IgD-negative memory B cell (primary cell): ENCODE measurements around the gene SLC10A3. TPM values are rescaled to one million over a fixed set of nuclear protein-coding genes. Genes with fewer than 3 reads are reported as not detected.

Source experiments
- H3K27ac Mint-ChIP-seq, 3 donors: one replicate each; pipeline ENCODE4 v1.8.0; 2020 to 2022; ENCODE audit warnings: mild to moderate bottlenecking in 3 of 3, mixed read lengths in 3 of 3, moderate library complexity in 1 of 3
- H3K27me3 Mint-ChIP-seq: one replicate; pipeline ENCODE4 v1.8.0; 2021; ENCODE audit warnings: mixed read lengths
- H3K36me3 Mint-ChIP-seq: one replicate; pipeline ENCODE4 v1.8.0; 2020; ENCODE audit warnings: mild to moderate bottlenecking, mixed read lengths
- H3K4me1 Mint-ChIP-seq, 3 donors: one replicate each; pipeline ENCODE4 v1.8.0; 2020 to 2022; ENCODE audit warnings: mixed read lengths in 3 of 3, mild to moderate bottlenecking in 1 of 3
- H3K4me3 Mint-ChIP-seq, 4 donors: one replicate each; pipeline ENCODE4 v1.8.0; 2020 to 2022; ENCODE audit warnings: mild to moderate bottlenecking in 4 of 4, mixed read lengths in 4 of 4, moderate library complexity in 3 of 4
- H3K9me3 Mint-ChIP-seq, 3 donors: one replicate each; pipeline ENCODE4 v1.8.0; 2020 to 2021; ENCODE audit warnings: mixed read lengths in 3 of 3, mild to moderate bottlenecking in 1 of 3
- polyA plus RNA-seq: library from polyadenylated mRNA; unstranded; fragments of 300-500 nt; fragmentation: Illumina TruSeq; gene quantifications from one replicate; pipeline ENCODE4 v1.2.3, GENCODE V29; 2021

SLC10A3 gene
- 54.9 TPM for polyA plus RNA-seq

- Mint-ChIP-seq H3K9me3 (no peaks in the 10 kb centered on the region), H3K4me1 (peaks cover 5 to 12% (median 9%) of the 10 kb centered on the region in 3 donors), H3K36me3 (no peaks in the 10 kb centered on the region), H3K27me3 (peaks cover 1% of the 10 kb centered on the region), H3K27ac (peak within 1 kb of the TSS; percentile 96 to 97 (median 96)), H3K4me3 (peak within 1 kb of the TSS; percentile 88 to 97 (median 96))
Measured at GRCh38 chrX:154490414-154491083, at the start of gene SLC10A3. Gene SLC10A3, minus strand, starts transcription at chrX:154490629. Its CDS starts 1,689 bp downstream, at chrX:154488940.

GRCh38 chrX:154539077-154539476 is 48.6 kb upstream of the SLC10A3 start:
- Mint-ChIP-seq H3K36me3 (no peaks in the 10 kb centered on the region), H3K27me3 (no peaks in the 10 kb centered on the region), H3K27ac (no peak overlapping the region), H3K4me1 (peaks cover 6 to 16% (median 14%) of the 10 kb centered on the region in 3 donors), H3K9me3 (no peaks in the 10 kb centered on the region), H3K4me3 (no peak overlapping the region)

GRCh38 chrX:154535892-154536291 is 45.5 kb upstream of the SLC10A3 start:
- no peak overlapping the region for H3K27ac Mint-ChIP-seq
- H3K4me1 Mint-ChIP-seq = peaks cover 3 to 6% (median 6%) of the 10 kb centered on the region in 3 donors
- H3K27me3 Mint-ChIP-seq = no peaks in the 10 kb centered on the region

GRCh38 chrX:154534526-154535322 is 44.3 kb upstream of the SLC10A3 start:
- Mint-ChIP-seq H3K4me1 (peaks cover 3 to 6% (median 6%) of the 10 kb centered on the region in 3 donors), H3K27me3 (no peaks in the 10 kb centered on the region)

More at GRCh38 chrX:154535892-154536291, 45.5 kb upstream of the SLC10A3 start:
- Mint-ChIP-seq H3K9me3 (no peaks in the 10 kb centered on the region), H3K4me3 (no peak overlapping the region), H3K36me3 (no peaks in the 10 kb centered on the region)

GRCh38 chrX:154532690-154533089 is 42.3 kb upstream of the SLC10A3 start:
- Mint-ChIP-seq H3K9me3 (no peaks in the 10 kb centered on the region), H3K27ac (no peak overlapping the region), H3K27me3 (no peaks in the 10 kb centered on the region), H3K36me3 (no peaks in the 10 kb centered on the region), H3K4me1 (peaks cover 3 to 6% (median 6%) of the 10 kb centered on the region in 3 donors), H3K4me3 (no peak overlapping the region)

More at GRCh38 chrX:154534526-154535322, 44.3 kb upstream of the SLC10A3 start:
- Mint-ChIP-seq H3K9me3 (no peaks in the 10 kb centered on the region), H3K27ac (peak overlapping the region; percentile 47 to 84 (median 53)), H3K36me3 (no peaks in the 10 kb centered on the region), H3K4me3 (peak overlapping the region in 1 of 4 donors; percentile 21)

- peaks cover 8 to 15% (median 13%) of the 10 kb centered on the region in 3 donors for H3K4me1 Mint-ChIP-seq
- no peaks in the 10 kb centered on the region for H3K9me3 Mint-ChIP-seq
- H3K4me3 Mint-ChIP-seq = no peak overlapping the region
- H3K27ac Mint-ChIP-seq = no peak overlapping the region
- H3K27me3 Mint-ChIP-seq = no peaks in the 10 kb centered on the region
- H3K36me3 Mint-ChIP-seq = no peaks in the 10 kb centered on the region
Measured at GRCh38 chrX:154531626-154532025, 41.2 kb upstream of the SLC10A3 start.

- H3K27me3 Mint-ChIP-seq = peaks cover 3% of the 10 kb centered on the region
- H3K4me3 Mint-ChIP-seq = no peak overlapping the region
- no peaks in the 10 kb centered on the region for H3K36me3 Mint-ChIP-seq
- peaks cover 8 to 16% (median 15%) of the 10 kb centered on the region in 3 donors for H3K4me1 Mint-ChIP-seq
- H3K9me3 Mint-ChIP-seq = no peaks in the 10 kb centered on the region
- H3K27ac Mint-ChIP-seq = no peak overlapping the region
Measured at GRCh38 chrX:154530286-154530685, 39.9 kb upstream of the SLC10A3 start.

- Mint-ChIP-seq H3K9me3 (no peaks in the 10 kb centered on the region), H3K27me3 (peaks cover 3% of the 10 kb centered on the region), H3K4me1 (peaks cover 5 to 11% (median 9%) of the 10 kb centered on the region in 3 donors), H3K4me3 (no peak overlapping the region), H3K27ac (peak overlapping the region in 1 of 3 donors; percentile 59), H3K36me3 (no peaks in the 10 kb centered on the region)
Measured at GRCh38 chrX:154529206-154529612, 38.8 kb upstream of the SLC10A3 start.

- H3K27ac Mint-ChIP-seq = peak overlapping the region in 2 of 3 donors; percentile 60 to 85
- H3K36me3 Mint-ChIP-seq = no peaks in the 10 kb centered on the region
- H3K4me1 Mint-ChIP-seq = peaks cover 5 to 11% (median 9%) of the 10 kb centered on the region in 3 donors
Measured at GRCh38 chrX:154526901-154527675, 36.7 kb upstream of the SLC10A3 start.

GRCh38 chrX:154525606-154526490 is 35.4 kb upstream of the SLC10A3 start:
- peaks cover 3% of the 10 kb centered on the region for H3K27me3 Mint-ChIP-seq
- no peaks in the 10 kb centered on the region for H3K9me3 Mint-ChIP-seq
- H3K36me3 Mint-ChIP-seq = no peaks in the 10 kb centered on the region
- H3K27ac Mint-ChIP-seq = no peak overlapping the region
- peaks cover 5 to 10% (median 9%) of the 10 kb centered on the region in 3 donors for H3K4me1 Mint-ChIP-seq
- no peak overlapping the region for H3K4me3 Mint-ChIP-seq

More at GRCh38 chrX:154526901-154527675, 36.7 kb upstream of the SLC10A3 start:
- Mint-ChIP-seq H3K4me3 (peak overlapping the region; percentile 22 to 84 (median 70)), H3K27me3 (peaks cover 3% of the 10 kb centered on the region), H3K9me3 (no peaks in the 10 kb centered on the region)

- H3K4me1 Mint-ChIP-seq = peaks cover 4 to 10% (median 6%) of the 10 kb centered on the region in 3 donors
- no peaks in the 10 kb centered on the region for H3K36me3 Mint-ChIP-seq
- H3K27me3 Mint-ChIP-seq = no peaks in the 10 kb centered on the region
- H3K4me3 Mint-ChIP-seq = no peak overlapping the region
- no peaks in the 10 kb centered on the region for H3K9me3 Mint-ChIP-seq
- H3K27ac Mint-ChIP-seq = peak overlapping the region in 1 of 3 donors; percentile 27
Measured at GRCh38 chrX:154519389-154519788, 29.0 kb upstream of the SLC10A3 start.

GRCh38 chrX:154517101-154517781 is 26.8 kb upstream of the SLC10A3 start:
- Mint-ChIP-seq H3K27ac (peak overlapping the region in 1 of 3 donors; percentile 71), H3K4me1 (peaks cover 4 to 10% (median 6%) of the 10 kb centered on the region in 3 donors), H3K4me3 (peak overlapping the region; percentile 17 to 94 (median 53)), H3K36me3 (no peaks in the 10 kb centered on the region), H3K27me3 (no peaks in the 10 kb centered on the region), H3K9me3 (peaks cover 0 to 2% (median 0%) of the 10 kb centered on the region in 3 donors)

GRCh38 chrX:154516656-154517100 is 26.2 kb upstream of the SLC10A3 start:
- H3K27ac Mint-ChIP-seq = peak overlapping the region; percentile 82 to 91 (median 90)
- H3K36me3 Mint-ChIP-seq = no peaks in the 10 kb centered on the region
- peaks cover 0 to 2% (median 0%) of the 10 kb centered on the region in 3 donors for H3K9me3 Mint-ChIP-seq
- H3K27me3 Mint-ChIP-seq = no peaks in the 10 kb centered on the region
- peaks cover 4 to 10% (median 6%) of the 10 kb centered on the region in 3 donors for H3K4me1 Mint-ChIP-seq
- peak overlapping the region; percentile 84 to 94 (median 94) for H3K4me3 Mint-ChIP-seq
